ENCODE measurements around the gene SLC30A7. TPM values are rescaled to one million over a fixed set of nuclear protein-coding genes. Genes with fewer than 3 reads are reported as not detected.
"Not testable (repeated sequence)": the region's sequence is repeated elsewhere in the genome, so short reads cannot be mapped to it uniquely, and the experiment has no call there.

SLC30A7 gene
- total RNA-seq (ENCODE audit: low replicate concordance), result 30.1 and 37.5 TPM in 2 replicates
- long read RNA-seq, full-length matches to known transcripts, result 32 of 43 reads
- long read RNA-seq, partial matches to known transcripts, result 1 of 43 reads
- long read RNA-seq, other reads (novel, unspliced or antisense), result 10 of 43 reads

GRCh38 chr1:100895540-100896480 lies at the start of gene SLC30A7:
Gene SLC30A7, plus strand, starts transcription at chr1:100896090. Its CDS starts 173 bp downstream, at chr1:100896263.
- Mint-ChIP-seq H3K4me1 (ENCODE audit: unreplicated experiment) (peaks cover 23% of the 10 kb centered on the region), H3K27ac (peak within 1 kb of the TSS; percentile 99), H3K4me3 (peak within 1 kb of the TSS; percentile 99), H3K36me3 (peaks cover 18% of the 10 kb centered on the region), H3K9me3 (peaks cover 4% of the 10 kb centered on the region), H3K27me3 (no peaks in the 10 kb centered on the region)
- no peak for TF ChIP-seq CTCF (conservative IDR thresholded peaks at IDR 0.05)
- peak; percentile 94 for DNase-seq (ENCODE audit: extremely low spot score, unreplicated experiment)

GRCh38 chr1:100847361-100848082 lies 48.4 kb upstream of the SLC30A7 start:
- H3K27me3 Mint-ChIP-seq, result peaks cover 10% of the 10 kb centered on the region
- no peak for TF ChIP-seq CTCF (conservative IDR thresholded peaks at IDR 0.05)
- no peak overlapping the region for H3K27ac Mint-ChIP-seq
- no peak overlapping the region for H3K4me3 Mint-ChIP-seq
- no peaks in the 10 kb centered on the region for H3K4me1 Mint-ChIP-seq (ENCODE audit: unreplicated experiment)
- no peaks in the 10 kb centered on the region for H3K36me3 Mint-ChIP-seq
- DNase-seq (ENCODE audit: extremely low spot score, unreplicated experiment), result no peak
- peaks cover 5% of the 10 kb centered on the region for H3K9me3 Mint-ChIP-seq

GRCh38 chr1:100851726-100852125 lies 44.2 kb upstream of the SLC30A7 start:
- Mint-ChIP-seq H3K27ac (no peak overlapping the region), H3K27me3 (peaks cover 10% of the 10 kb centered on the region), H3K9me3 (no peaks in the 10 kb centered on the region), H3K4me1 (ENCODE audit: unreplicated experiment) (no peaks in the 10 kb centered on the region), H3K4me3 (no peak overlapping the region), H3K36me3 (no peaks in the 10 kb centered on the region)
- no peak for TF ChIP-seq CTCF (conservative IDR thresholded peaks at IDR 0.05)
- DNase-seq (ENCODE audit: extremely low spot score, unreplicated experiment), result no peak

GRCh38 chr1:100852976-100853375 lies 42.9 kb upstream of the SLC30A7 start:
- DNase-seq (ENCODE audit: extremely low spot score, unreplicated experiment), result no peak
- no peak overlapping the region for H3K4me3 Mint-ChIP-seq
- H3K27me3 Mint-ChIP-seq, result peaks cover 8% of the 10 kb centered on the region
- H3K36me3 Mint-ChIP-seq, result no peaks in the 10 kb centered on the region
- no peaks in the 10 kb centered on the region for H3K9me3 Mint-ChIP-seq
- H3K27ac Mint-ChIP-seq, result no peak overlapping the region
- H3K4me1 Mint-ChIP-seq (ENCODE audit: unreplicated experiment), result no peaks in the 10 kb centered on the region
- TF ChIP-seq CTCF (conservative IDR thresholded peaks at IDR 0.05), result no peak

GRCh38 chr1:100855116-100855515 lies 40.8 kb upstream of the SLC30A7 start:
- H3K36me3 Mint-ChIP-seq; DNase-seq (ENCODE audit: extremely low spot score, unreplicated experiment); H3K27me3 Mint-ChIP-seq; H3K4me1 Mint-ChIP-seq (ENCODE audit: unreplicated experiment); H3K9me3 Mint-ChIP-seq; H3K4me3 Mint-ChIP-seq; H3K27ac Mint-ChIP-seq: not testable (repeated sequence)
